Measurements from ENCODE around the gene TRAF6. TPM values are rescaled to one million over a fixed set of nuclear protein-coding genes. Genes with fewer than 3 reads are reported as not detected.

The TRAF6 gene
- polyA plus RNA-seq, 1 of the 3 experiments (the other 2 are of a cell fraction), result 4.3 TPM

DNA sequence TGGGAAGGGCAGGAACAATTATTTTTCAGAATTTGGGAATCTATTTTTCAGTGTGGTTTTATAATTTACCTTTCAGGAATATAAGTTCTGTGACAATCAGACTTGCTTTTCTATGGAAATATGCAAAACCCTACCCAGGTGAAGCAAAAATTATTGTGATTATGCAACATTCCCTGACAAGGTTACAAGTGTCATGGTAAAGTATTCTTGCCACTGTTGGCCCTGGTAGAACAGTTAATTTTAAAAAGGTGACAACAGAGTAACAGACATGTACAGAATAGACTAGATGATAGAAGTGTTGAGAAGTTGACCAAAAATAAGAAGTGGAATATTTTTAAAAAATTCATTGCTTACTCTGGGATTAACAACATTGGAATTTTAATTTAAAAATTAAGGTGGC lies 29.2 kb downstream of the TRAF6 start:
- Histone ChIP-seq H3K9me3 (no peaks in the 10 kb centered on the region), H2AFZ (ENCODE audit: low read depth) (no peak overlapping the region), H3K4me2 (no peak overlapping the region), H3K27ac (ENCODE audit: low read depth in 2 of 2, low read length in 1 of 2) (no peak overlapping the region), H3K27me3 (ENCODE audit: insufficient read depth) (no peaks in the 10 kb centered on the region), H4K20me1 (ENCODE audit: insufficient read depth) (no peaks in the 10 kb centered on the region), H3K4me3 (ENCODE audit: low read depth in 2 of 2, low read length in 1 of 2) (no peak overlapping the region), H3K36me3 (replicated peaks in 1 of 2; ENCODE audit: control insufficient read depth in 1 of 2, insufficient read depth in 2 of 2, low read length in 1 of 2) (peaks cover 16 to 21% of the 10 kb centered on the region in 2 experiments), H3K79me2 (ENCODE audit: insufficient read depth) (no peaks in the 10 kb centered on the region; the same call in 1 of the 2 replicates), H3F3A (replicated peaks; ENCODE audit: insufficient read depth) (peaks cover 3% of the 10 kb centered on the region), H3K9me2 (no peaks in the 10 kb centered on the region), H3K4me1 (ENCODE audit: control insufficient read depth in 1 of 2, insufficient read depth in 2 of 2, low read depth in 1 of 2, low read length in 1 of 2) (peaks cover 6 to 7% of the 10 kb centered on the region in 2 experiments; a peak in 2 of 4 replicates), H3K9ac (no peak overlapping the region)
- TF ChIP-seq GABPA (IDR thresholded peaks at IDR 0.05; ENCODE audit: low read depth), result no peak
- TF ChIP-seq SMC3 (IDR thresholded peaks at IDR 0.05; ENCODE audit: low read depth, low read length), result no peak
- TF ChIP-seq, protein P1, sequence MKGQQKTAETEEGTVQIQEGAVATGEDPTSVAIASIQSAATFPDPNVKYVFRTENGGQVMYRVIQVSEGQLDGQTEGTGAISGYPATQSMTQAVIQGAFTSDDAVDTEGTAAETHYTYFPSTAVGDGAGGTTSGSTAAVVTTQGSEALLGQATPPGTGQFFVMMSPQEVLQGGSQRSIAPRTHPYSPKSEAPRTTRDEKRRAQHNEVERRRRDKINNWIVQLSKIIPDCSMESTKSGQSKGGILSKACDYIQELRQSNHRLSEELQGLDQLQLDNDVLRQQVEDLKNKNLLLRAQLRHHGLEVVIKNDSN (IDR thresholded peaks at IDR 0.05; ENCODE audit: borderline replicate concordance, low read depth), result no peak
- no peak for TF ChIP-seq FOXJ3 (CRISPR knock-in tag; IDR thresholded peaks at IDR 0.05)
- no peak for TF ChIP-seq TEAD4 (IDR thresholded peaks at IDR 0.05; ENCODE audit: borderline replicate concordance, insufficient read depth)
- TF ChIP-seq MXI1 (IDR thresholded peaks at IDR 0.05; ENCODE audit: low read depth, low read length), result no peak
- TF ChIP-seq MEF2A (IDR thresholded peaks at IDR 0.05; ENCODE audit: borderline replicate concordance, low read depth), result no peak
- TF ChIP-seq ELF1 (IDR thresholded peaks at IDR 0.05), result no peak
- ChIA-PET CTCF (interaction anchor here (1.0 to 6.0 kb wide), 3 partner anchors 12 to 188 kb away, joined by 3 to 109 read pairs (median 5); partner anchors contain the start of genes COMMD9 and PRR5L), POLR2A (no interaction called here)
- DNase-seq, result no peak

DNA sequence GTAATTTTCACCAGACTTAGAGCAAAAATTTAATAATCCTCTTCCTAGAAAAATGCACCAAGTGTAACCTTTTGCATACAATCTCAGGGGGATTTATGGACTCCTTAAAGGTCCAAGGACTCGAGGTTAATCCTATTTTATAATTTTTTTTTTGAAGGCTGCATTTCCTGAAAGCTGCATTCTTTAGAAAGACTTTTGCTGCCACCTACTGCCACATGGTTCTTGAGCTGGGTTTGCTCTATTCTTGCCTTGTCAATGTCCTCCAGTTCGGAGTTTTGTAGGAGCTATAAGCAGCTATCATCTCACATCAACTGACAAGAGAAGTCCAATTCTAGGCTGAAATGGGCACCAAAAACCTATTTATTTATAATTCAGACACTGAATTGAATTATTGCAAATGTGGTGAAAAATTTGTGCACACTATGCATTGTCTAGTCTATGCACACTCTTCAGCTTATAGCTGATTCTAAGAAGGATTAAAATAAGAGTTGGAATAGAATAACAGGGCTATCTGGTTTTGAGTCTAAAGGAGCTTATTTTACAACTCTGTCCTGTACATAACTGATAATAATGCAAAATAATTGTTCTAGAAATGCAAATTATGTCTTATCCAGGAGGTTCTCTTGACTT lies 31.3 kb downstream of the TRAF6 start:
- H3K9ac ChIP-seq, result no peak overlapping the region
- ChIA-PET CTCF (interaction anchor here (0.5 to 6.0 kb wide), 49 partner anchors 9 to 1552 kb away, joined by 3 to 109 read pairs (median 4); partner anchors contain the start of genes COMMD9 and PRR5L), POLR2A (interaction anchor here (1.2 kb wide), 1 partner anchor 179 kb away, joined by 3 read pairs; no protein-coding TSS in a partner anchor)
- peak; percentile 45 for DNase-seq
- no peak overlapping the region for H3K27ac ChIP-seq (ENCODE audit: low read depth in 2 of 2, low read length in 1 of 2)
- H3K79me2 ChIP-seq (ENCODE audit: insufficient read depth), result no peaks in the 10 kb centered on the region
- H3F3A ChIP-seq (replicated peaks; ENCODE audit: insufficient read depth), result peaks cover 3% of the 10 kb centered on the region
- H3K9me3 ChIP-seq, result no peaks in the 10 kb centered on the region
- no peaks in the 10 kb centered on the region for H4K20me1 ChIP-seq (ENCODE audit: insufficient read depth)
- WGBS (ENCODE audit: low lambda C conversion rate), result 43% methylated on average over 2 of the region's 2 CpGs
- H3K4me2 ChIP-seq, result no peak overlapping the region
- no peaks in the 10 kb centered on the region for H3K27me3 ChIP-seq (ENCODE audit: insufficient read depth)
- no peak overlapping the region for H3K4me3 ChIP-seq (ENCODE audit: low read depth in 2 of 2, low read length in 1 of 2)
- H3K4me1 ChIP-seq (ENCODE audit: control insufficient read depth in 1 of 2, insufficient read depth in 2 of 2, low read depth in 1 of 2, low read length in 1 of 2), result peaks cover 2 to 4% of the 10 kb centered on the region in 2 experiments; a peak in 2 of 4 replicates
- H3K9me2 ChIP-seq, result no peaks in the 10 kb centered on the region
- no peak overlapping the region for H2AFZ ChIP-seq (ENCODE audit: low read depth)
- TF ChIP-seq, protein P2, sequence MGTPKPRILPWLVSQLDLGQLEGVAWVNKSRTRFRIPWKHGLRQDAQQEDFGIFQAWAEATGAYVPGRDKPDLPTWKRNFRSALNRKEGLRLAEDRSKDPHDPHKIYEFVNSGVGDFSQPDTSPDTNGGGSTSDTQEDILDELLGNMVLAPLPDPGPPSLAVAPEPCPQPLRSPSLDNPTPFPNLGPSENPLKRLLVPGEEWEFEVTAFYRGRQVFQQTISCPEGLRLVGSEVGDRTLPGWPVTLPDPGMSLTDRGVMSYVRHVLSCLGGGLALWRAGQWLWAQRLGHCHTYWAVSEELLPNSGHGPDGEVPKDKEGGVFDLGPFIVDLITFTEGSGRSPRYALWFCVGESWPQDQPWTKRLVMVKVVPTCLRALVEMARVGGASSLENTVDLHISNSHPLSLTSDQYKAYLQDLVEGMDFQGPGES (IDR thresholded peaks at IDR 0.05; ENCODE audit: low read depth, low read length), result no peak
- TF ChIP-seq RAD21 (IDR thresholded peaks at IDR 0.05; ENCODE audit: low read length) (peak; percentile 90), FOSL2 (IDR thresholded peaks at IDR 0.05; ENCODE audit: borderline replicate concordance, low read depth) (no peak), SMC3 (IDR thresholded peaks at IDR 0.05; ENCODE audit: low read depth, low read length) (peak; percentile 80)
- TF ChIP-seq, protein P3, sequence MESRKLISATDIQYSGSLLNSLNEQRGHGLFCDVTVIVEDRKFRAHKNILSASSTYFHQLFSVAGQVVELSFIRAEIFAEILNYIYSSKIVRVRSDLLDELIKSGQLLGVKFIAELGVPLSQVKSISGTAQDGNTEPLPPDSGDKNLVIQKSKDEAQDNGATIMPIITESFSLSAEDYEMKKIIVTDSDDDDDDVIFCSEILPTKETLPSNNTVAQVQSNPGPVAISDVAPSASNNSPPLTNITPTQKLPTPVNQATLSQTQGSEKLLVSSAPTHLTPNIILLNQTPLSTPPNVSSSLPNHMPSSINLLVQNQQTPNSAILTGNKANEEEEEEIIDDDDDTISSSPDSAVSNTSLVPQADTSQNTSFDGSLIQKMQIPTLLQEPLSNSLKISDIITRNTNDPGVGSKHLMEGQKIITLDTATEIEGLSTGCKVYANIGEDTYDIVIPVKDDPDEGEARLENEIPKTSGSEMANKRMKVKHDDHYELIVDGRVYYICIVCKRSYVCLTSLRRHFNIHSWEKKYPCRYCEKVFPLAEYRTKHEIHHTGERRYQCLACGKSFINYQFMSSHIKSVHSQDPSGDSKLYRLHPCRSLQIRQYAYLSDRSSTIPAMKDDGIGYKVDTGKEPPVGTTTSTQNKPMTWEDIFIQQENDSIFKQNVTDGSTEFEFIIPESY (IDR thresholded peaks at IDR 0.05; ENCODE audit: borderline replicate concordance, low read depth), result no peak
- TF ChIP-seq, protein P4, sequence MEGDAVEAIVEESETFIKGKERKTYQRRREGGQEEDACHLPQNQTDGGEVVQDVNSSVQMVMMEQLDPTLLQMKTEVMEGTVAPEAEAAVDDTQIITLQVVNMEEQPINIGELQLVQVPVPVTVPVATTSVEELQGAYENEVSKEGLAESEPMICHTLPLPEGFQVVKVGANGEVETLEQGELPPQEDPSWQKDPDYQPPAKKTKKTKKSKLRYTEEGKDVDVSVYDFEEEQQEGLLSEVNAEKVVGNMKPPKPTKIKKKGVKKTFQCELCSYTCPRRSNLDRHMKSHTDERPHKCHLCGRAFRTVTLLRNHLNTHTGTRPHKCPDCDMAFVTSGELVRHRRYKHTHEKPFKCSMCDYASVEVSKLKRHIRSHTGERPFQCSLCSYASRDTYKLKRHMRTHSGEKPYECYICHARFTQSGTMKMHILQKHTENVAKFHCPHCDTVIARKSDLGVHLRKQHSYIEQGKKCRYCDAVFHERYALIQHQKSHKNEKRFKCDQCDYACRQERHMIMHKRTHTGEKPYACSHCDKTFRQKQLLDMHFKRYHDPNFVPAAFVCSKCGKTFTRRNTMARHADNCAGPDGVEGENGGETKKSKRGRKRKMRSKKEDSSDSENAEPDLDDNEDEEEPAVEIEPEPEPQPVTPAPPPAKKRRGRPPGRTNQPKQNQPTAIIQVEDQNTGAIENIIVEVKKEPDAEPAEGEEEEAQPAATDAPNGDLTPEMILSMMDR (IDR thresholded peaks at IDR 0.05), result peak; percentile 80
- H3K36me3 ChIP-seq (replicated peaks in 1 of 2; ENCODE audit: control insufficient read depth in 1 of 2, insufficient read depth in 2 of 2, low read length in 1 of 2), result peaks cover 2% of the 10 kb centered on the region in 2 experiments

All from SK-N-SH (cell line).